Neutrophil (primary cell): ENCODE measurements around the gene ANKRD13B.

Experiments used
- H3K27ac ChIP-seq: fragments of 200-600 bp; sonication (generic); 2 replicates; pipeline ENCODE4 v1.5.1; 2016; ENCODE audit warnings: mild to moderate bottlenecking, moderate library complexity
- H3K27me3 ChIP-seq: fragments of 200-600 bp; sonication (generic); 2 replicates; pipeline ENCODE4 v1.6.0; 2016; ENCODE audit warnings: mild to moderate bottlenecking
- H3K36me3 ChIP-seq: fragments of 200-600 bp; sonication (generic); 2 replicates; pipeline ENCODE4 v1.5.1; 2017
- H3K4me1 ChIP-seq, 2 experiments: fragments of 200-600 bp in 1 of 2; sonication (generic) in 1 of 2; 1 replicate in 1 of 2; 2 replicates in 1 of 2; pipeline versions ENCODE4 v1.5.1 to v1.6.1; 2013 to 2016; ENCODE audit warnings: low read depth in 1 of 2, low read length in 1 of 2, mild to moderate bottlenecking in 1 of 2, moderate library complexity in 1 of 2; ENCODE audit not compliant: control insufficient read depth in 1 of 2, insufficient read depth in 1 of 2
- H3K4me3 ChIP-seq, 2 experiments: fragments of 200-600 bp in 1 of 2; sonication (generic) in 1 of 2; 1 replicate in 1 of 2; 2 replicates in 1 of 2; pipeline ENCODE4 v1.5.1; 2013 to 2016; ENCODE audit warnings: low read depth in 1 of 2, low read length in 1 of 2, mild to moderate bottlenecking in 1 of 2, moderate library complexity in 1 of 2
- H3K9me3 ChIP-seq: fragments of 200-600 bp; sonication (generic); 2 replicates; pipeline ENCODE4 v1.5.1; 2016
- CTCF ChIP-seq: fragments of 200-600 bp; sonication (generic); IDR thresholded peaks from 2 replicates; pipeline ENCODE4 v1.5.1; 2016; ENCODE audit warnings: antibody characterized with exemption

Gene ANKRD13B

GRCh38 chr17:29588017-29588561 lies 4.8 kb upstream of the ANKRD13B start:
- no peak for TF ChIP-seq CTCF
- peaks cover 54 to 57% of the 10 kb centered on the region in 2 experiments for H3K4me1 ChIP-seq

GRCh38 chr17:29588562-29589411 lies 4.1 kb upstream of the ANKRD13B start:
- no peak for TF ChIP-seq CTCF
- Histone ChIP-seq H3K27ac (peak overlapping the region; percentile 41), H3K9me3 (no peaks in the 10 kb centered on the region), H3K27me3 (peaks cover 51% of the 10 kb centered on the region), H3K4me3 (peak overlapping the region; percentile 74 to 80), H3K4me1 (peaks cover 57 to 61% of the 10 kb centered on the region in 2 experiments), H3K36me3 (no peaks in the 10 kb centered on the region)

More at GRCh38 chr17:29588017-29588561, 4.8 kb upstream of the ANKRD13B start:
- Histone ChIP-seq H3K4me3 (peak overlapping the region; percentile 74 to 80), H3K9me3 (no peaks in the 10 kb centered on the region), H3K36me3 (no peaks in the 10 kb centered on the region), H3K27ac (no peak overlapping the region), H3K27me3 (peaks cover 46% of the 10 kb centered on the region)

- peaks cover 62 to 63% of the 10 kb centered on the region in 2 experiments for H3K4me1 ChIP-seq
Measured at GRCh38 chr17:29589524-29590410, 3.2 kb upstream of the ANKRD13B start, which contains the start of gene GIT1. TSS of gene GIT1 (minus strand) at chr17:29589648. CDS start at chr17:29589378, 270 bp downstream.

GRCh38 chr17:29590411-29591145 lies 2.4 kb upstream of the ANKRD13B start:
- no peak for TF ChIP-seq CTCF
- no peaks in the 10 kb centered on the region for H3K9me3 ChIP-seq
- H3K27me3 ChIP-seq, result peaks cover 69% of the 10 kb centered on the region
- no peaks in the 10 kb centered on the region for H3K36me3 ChIP-seq
- peaks cover 55% of the 10 kb centered on the region in 2 experiments for H3K4me1 ChIP-seq
- H3K27ac ChIP-seq, result no peak overlapping the region
- peak overlapping the region; percentile 74 to 81 for H3K4me3 ChIP-seq

More at GRCh38 chr17:29589524-29590410, 3.2 kb upstream of the ANKRD13B start, which contains the start of gene GIT1:
- Histone ChIP-seq H3K4me3 (peak within 1 kb of the TSS; percentile 74 to 81), H3K27me3 (peaks cover 61% of the 10 kb centered on the region), H3K27ac (peak within 1 kb of the TSS; percentile 41), H3K36me3 (no peaks in the 10 kb centered on the region), H3K9me3 (no peaks in the 10 kb centered on the region)
- TF ChIP-seq CTCF, result peak; percentile 32
